ENCODE data around the gene SAMHD1. TPM values are rescaled to one million over a fixed set of nuclear protein-coding genes. Genes with fewer than 3 reads are reported as not detected.
A peak's percentile ranks its signal among the peaks of the same experiment; 100 is the strongest.

Gene SAMHD1
- total and polyA plus RNA-seq, 2 of the 13 experiments (the other 11 are each of a cell fraction or from before 2014, with no cell fraction given) = 16.9 to 43.5 TPM

GRCh38 chr20:36957875-36958667 is 6.6 kb upstream of the SAMHD1 start (continued):
- TF ChIP-seq EP300 (IDR thresholded peaks at IDR 0.05; ENCODE audit: low read depth in 2 of 2, low read length in 2 of 2) (peak in 1 of 2 experiments; percentile 17; a peak in 1 of 4 replicates), EP300 (CRISPR knock-in tag; IDR thresholded peaks at IDR 0.05; ENCODE audit: borderline replicate concordance) (no peak), ZNF564 (CRISPR knock-in tag; IDR thresholded peaks at IDR 0.05) (no peak), GMEB2 (CRISPR knock-in tag; IDR thresholded peaks at IDR 0.05; ENCODE audit: low read depth) (no peak), ZBTB34 (CRISPR knock-in tag; IDR thresholded peaks at IDR 0.05) (no peak), ZNF101 (CRISPR knock-in tag; IDR thresholded peaks at IDR 0.05; ENCODE audit: borderline replicate concordance, low read depth) (no peak), NFAT5 (CRISPR knock-in tag; IDR thresholded peaks at IDR 0.05) (no peak), HDAC2 (CRISPR knock-in tag; IDR thresholded peaks at IDR 0.05) (0 out of 2 replicates have a peak, but pooled peaks have one; percentile 26), AHR (CRISPR knock-in tag; IDR thresholded peaks at IDR 0.05) (no peak), ZNF841 (CRISPR knock-in tag; IDR thresholded peaks at IDR 0.05; ENCODE audit: borderline replicate concordance) (no peak), PHF5A (CRISPR knock-in tag; IDR thresholded peaks at IDR 0.05; ENCODE audit: low read depth, unreplicated experiment) (no peak), ZMAT3 (CRISPR knock-in tag; conservative IDR thresholded peaks at IDR 0.05) (no peak), ZNF605 (CRISPR knock-in tag; IDR thresholded peaks at IDR 0.05) (no peak), NR2F2 (IDR thresholded peaks at IDR 0.05; ENCODE audit: borderline replicate concordance, low read depth) (no peak), ATF7 (IDR thresholded peaks at IDR 0.05) (no peak), ATF7 (CRISPR knock-in tag; IDR thresholded peaks at IDR 0.05) (no peak)
